ENCODE data around the gene FOXP1.

The FOXP1 gene

DNA sequence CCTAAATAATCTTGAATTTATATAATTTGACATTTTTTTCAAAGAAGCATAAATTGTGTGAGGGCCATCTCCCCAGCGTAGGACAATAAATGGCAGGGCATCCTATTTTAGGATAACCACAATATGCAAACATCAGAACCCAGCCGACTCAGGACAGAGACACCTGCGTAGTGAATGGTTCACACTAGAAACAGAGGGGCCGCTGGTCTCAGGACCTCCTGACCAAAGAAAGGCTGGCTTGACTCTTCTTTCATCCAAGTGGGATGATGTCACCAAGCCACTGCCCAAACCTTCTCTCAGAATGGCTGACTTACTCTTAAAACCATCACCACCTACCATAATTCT, 162.1 kb downstream of the FOXP1 start:
- no peak for DNase-seq

DNA sequence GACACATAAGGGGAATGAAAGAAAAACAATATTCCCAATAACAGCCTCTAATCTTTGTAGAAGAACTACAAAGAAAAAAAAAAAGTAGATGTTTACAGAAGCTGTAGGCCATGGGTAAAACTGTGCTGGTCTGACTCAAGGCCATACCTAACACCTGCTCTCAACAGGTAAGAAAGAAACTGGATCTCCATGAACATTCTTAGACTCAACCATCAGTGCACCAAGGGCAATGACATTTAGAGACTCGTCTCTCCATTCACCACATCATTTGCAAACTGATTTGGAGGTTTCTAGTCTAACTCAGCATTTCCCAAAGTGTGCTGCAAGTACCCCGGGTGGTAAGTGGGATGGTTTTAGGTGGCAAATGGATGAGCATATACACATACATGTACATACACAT, 164.2 kb downstream of the FOXP1 start:
- no peak for DNase-seq

DNA sequence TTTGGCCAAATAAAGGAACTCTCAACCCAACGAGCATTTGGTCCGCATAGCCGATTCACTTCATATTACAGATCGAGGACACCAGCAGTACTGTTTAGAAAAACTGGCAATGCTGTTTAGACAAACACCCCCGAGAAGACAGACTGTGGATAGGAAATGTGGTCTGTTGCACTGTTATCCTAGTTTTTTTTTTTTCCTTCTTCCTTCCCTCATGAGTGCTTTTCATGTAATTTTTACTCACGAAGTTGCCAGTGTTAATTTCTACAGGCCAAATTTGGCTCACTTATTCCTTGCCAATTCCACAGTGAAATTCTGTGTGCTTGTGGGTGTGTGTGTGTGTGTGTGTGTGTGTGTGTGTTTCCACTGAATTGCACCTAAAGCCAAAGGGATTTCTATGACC, 165.7 kb downstream of the FOXP1 start:
- no peak for DNase-seq

DNA sequence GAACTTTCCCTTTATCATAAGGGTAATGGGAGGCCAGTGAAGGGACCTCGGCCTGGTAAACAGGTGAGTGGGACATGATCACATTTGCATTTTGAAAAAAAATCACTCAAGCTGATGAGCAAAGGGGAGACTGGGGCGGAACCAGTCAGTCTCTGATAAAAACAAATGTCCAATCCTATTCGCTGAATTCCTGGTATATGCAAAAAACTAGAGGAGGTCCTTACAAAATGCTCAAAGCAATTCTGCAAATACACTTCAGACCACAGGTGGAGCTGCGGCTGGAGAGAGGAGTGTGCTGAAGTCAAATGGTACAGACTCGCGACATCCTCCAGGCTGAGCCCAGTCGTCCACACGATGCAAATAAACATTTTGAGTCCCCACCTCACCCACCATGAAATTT, 166.7 kb downstream of the FOXP1 start:
- peak; percentile 5 for DNase-seq

DNA sequence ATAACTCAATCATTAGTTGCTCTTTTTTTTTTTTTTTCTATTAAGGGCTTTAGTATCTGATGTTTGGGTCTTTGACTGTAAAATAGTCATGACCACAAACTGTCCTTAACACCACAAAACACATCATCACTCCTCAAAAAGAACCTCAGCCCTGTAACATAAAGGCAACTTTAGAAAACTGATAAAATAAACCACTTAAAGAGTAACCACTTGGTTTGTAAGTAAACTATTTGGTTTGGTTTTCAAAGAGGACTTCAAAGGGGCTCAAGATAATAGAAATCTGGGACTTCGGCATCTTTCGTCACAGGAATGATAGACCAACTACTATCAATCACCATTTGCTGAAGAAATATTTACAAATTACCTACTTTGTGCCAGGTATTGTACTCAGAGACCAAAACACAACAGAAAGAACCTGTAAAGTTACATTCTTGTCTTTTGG, 167.8 kb downstream of the FOXP1 start:
- DNase-seq: no peak

DNA sequence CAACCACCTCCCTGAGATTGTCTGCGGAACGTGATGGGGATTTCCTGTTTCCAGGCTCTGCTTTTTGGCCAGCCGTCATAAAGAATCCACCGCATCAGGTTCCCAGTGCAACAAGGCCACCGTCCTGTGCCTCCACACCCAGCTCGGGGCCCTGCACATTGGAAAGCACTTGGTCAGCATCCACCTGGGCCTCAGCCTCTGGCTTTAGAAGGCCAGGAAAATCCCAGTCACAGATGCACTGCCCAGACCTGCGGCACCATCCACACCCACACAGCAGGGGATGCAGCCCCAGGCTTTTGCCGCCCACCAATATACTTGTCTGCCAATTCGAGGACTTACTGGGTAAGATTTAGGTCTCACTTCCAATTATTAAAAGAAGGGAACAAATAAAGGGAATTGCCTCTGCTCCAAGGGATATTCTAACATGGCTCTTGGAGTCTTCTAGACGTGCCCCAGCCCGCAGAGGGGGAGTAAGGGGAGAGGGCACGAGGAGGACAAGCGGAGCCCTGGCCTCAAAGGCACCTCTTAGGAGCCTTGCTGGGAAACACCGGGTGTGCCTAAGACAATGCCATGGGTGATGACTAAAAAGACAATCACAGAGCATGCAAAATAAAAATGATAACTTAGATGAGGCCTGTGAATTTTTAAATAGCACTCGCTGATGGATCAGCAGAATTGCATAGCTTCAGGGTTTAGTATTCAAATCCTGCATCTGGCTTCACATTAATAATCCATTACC, 169.2 kb downstream of the FOXP1 start:
- DNase-seq: no peak

DNA sequence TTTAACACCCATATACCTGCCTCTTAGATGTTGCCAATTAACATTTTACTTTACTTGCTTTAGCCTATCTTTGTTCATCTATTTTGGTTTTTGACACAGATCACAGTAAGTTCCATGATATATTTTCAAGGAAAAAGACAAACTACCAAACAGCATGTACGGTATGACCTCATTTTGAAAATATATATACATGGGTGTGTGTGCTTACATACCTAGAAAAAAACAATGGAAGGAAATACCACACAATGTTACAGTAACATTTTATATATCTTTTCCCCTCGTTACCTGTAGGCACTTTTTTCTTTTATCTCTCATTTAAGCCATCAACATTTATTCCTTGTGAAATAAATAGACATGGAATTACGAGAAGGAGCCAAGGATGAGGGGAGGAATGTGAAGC, 170.0 kb downstream of the FOXP1 start:
- no peak for DNase-seq

DNA sequence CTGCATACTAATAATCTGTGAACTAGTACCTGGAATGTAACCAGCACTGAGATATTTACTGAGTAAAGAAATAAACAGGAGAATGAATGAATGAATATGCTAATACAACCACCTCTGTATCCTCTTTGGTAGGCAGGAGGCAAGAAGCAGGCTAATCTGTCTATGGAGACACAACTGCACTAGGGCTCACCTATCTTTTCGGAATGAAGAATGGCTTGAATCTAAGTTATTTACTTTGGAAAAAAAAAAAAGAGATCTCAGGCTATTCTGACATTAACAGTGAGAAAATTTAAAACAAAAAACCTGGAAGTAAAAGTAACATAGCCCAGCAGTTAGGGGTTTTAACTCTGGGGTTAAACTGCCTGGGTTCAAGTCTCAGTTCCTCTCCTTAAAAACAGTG, 174.2 kb downstream of the FOXP1 start:
- no peak for DNase-seq

DNA sequence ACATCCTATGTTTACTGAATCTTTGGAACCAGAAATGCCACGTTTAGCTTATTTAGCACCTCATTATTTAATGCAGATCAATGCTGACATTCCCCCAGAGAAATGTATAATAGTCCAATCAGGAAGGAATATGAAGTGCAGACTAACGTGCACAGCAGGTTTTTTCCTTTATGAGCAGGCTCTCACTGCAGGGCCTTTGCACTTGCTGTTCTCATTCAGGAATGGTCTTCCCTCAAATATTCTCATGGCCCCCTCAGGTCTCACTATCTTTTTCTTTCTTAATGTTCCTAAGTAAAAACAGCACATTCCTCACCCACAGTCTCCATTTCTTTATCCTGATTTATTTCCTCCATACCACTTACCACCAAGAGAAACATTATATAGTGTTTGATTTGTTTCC, 174.6 kb downstream of the FOXP1 start:
- DNase-seq: no peak

DNA sequence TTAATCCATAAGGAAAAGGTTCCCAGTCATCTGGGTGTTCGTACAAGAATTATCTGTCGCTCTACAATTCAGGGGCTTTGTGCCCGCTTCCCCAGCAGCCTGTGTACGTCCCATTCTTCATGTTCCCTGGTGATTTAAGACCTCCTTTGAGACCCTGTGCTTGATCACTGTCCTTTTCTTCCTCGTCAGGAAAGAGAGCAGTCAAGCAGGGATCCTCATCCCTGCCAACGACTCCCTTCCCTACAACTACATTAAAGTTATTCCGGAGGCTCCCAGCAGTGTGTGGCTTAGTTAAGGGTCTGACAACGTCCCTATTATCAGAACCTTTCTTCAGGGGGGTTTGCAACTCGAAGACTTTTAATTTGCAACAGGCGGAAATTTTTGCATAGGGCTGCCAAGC, 175.7 kb downstream of the FOXP1 start:
- no peak for DNase-seq

DNA sequence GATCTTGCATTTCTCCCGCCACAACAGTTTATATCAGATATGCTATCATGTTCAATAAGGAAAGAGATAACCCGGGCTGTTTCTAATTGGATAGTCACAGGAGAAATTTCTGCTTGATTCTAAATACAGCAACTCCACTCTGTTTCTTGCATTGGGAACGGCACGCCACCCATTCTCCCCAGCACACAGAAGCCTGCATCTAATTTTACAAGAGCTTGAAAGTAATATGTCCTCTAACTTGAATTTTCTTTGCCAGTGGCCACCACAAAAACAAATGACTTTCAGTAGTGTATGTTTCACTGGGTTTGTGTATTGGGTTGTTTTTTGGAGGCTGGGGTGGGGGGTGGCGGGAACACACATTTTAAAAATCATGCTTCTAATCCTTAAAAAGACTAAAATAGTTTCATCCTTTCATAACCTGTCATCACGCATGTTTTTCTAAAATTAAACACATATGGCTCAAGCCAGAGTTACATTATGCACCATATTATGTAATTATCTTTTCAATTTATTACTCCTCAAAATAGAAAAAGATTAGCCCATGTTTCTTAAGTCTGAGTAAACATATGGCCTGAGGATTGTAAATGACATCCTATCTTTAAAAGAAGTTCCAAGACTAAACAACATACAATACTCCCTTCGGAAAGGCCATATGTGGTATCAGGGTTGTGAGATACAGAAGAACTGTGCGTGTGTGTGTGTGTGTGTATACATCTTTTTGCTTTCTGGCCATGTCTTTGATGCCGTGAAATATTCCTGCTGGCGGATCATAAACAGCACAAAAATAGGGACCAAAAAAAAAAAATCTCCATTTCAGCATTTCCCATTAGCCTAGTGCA, 176.3 kb downstream of the FOXP1 start:
- no peak for DNase-seq

DNA sequence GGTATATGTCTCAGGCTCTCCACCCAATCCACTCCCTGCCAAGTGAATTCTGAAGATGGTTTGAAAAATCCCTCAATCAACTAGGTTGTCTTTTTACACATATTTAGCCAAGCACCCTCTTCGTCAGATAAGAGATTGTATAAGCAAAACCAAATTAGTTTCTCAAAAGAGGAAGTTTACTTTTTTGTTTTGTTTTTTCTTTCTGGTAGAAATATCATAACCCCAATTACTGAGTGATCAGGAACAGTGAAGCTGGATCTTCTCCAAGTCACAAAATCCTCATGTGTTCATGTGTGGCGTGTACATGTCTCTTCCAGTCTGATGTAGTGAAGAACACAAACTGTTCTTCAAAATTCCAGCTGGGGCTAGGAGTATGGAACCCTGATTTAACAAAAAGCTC, 180.6 kb downstream of the FOXP1 start:
- no peak for DNase-seq

DNA sequence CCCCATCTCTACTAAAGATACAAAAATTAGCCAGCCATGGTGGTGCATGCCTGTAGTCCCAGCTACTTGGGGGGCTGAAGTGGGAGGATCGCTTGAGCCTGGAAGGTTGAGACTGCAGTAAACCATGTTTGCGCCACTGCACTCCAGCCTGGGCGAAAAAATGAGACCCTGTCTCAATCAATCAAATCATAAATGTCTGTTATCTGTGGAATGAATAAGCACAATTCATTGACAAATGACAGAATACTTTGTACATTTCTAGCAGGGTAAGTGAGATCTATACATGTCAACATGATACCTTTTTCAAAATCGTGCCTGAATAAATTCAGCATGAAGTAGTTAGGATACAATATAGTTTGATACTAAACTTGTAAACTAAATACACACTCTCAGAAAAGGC, 181.2 kb downstream of the FOXP1 start:
- no peak for DNase-seq

DNA sequence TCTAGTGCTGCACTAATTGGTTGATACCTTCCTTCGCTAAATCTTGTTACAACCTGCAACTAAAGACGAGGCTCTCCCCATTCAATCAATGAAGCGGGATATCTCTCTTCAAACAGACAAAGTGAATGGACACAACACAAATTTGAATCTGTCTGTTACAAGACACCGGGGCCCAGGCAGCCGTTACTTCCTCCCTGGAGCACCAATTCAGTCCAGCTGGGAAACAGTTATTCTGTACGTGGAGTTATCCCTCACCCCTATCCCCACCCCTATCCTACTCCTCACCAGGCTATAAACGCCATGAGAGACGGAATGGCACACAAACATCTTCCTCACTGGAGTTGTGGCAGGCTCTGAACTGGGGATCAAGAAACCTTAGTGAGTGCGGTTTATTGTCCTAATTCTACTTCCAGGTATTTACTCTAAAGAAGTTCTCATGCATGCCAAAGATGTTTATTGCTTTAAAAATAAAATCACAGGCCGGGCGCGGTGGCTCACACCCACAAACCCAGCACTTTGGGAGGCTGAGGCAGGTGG, 181.8 kb downstream of the FOXP1 start:
- DNase-seq: no peak

DNA sequence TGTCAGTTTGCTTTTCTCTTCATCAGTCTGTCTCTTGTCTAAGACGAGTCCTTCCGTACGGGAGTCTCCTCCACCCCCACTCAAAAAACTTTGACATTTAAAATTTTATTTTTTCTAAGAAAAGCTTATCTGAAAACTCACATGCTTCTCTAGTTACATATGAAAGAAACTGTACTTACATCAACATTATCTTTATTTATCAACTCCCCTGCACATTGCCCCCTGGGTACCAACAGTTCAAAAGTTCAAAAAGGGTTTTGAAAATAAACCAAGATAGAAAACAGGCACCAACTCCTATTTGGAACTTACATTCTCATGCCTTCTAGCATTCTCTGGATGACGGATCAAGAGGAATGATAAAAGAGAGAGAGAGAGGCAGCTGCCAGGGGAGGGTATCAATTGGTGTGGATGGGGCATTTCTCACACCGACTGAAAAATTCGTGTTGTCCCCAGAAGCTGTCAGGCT, 182.5 kb downstream of the FOXP1 start:
- DNase-seq: no peak

DNA sequence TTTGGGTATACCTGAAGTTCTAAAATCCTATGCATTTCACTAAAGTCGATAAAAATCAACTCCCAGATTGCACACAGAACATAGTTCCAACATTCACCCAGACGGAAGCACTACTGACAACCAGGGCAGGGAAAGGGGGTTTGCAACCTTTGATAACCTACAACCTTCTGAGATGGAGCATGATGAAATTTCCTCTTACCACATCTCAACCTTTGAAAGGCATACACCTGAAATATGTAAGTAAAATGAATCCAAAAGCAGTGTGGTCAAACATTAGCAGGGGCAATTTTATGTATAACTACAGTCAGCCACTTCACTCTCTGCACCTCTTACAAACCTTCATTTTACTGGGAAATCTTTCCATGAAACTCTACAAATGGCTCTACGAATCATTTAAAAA, 184.1 kb downstream of the FOXP1 start:
- no peak for DNase-seq

DNA sequence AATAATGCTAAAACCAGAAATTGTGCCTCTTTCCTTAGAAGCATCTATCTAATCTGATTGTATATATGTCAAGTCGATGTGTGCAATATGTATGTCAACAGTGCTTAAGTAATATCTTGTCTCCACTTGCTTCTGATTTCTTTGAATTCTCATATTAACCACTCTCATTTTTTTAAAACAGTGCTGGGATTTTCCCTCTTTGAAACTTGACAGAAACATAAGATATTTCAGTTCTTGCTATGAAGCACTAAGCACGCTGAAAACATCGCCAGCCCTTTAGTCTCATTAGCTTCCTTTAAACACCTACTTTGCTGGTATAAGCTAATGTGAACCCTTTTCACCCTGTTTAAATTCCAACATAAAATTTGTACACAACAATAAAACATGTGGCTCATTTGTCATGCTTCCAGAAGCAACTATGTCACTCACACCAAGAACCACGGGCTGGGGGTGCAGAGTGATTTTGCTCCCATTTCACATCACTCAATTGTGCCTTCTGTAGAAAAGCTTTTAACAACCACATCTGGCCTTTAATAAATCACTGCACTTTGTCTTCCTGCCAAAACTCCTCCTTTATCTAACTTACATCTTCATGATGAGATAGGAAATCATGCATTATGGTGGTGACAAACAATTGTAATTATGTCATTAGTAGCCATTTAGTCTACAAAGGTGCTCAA, 185.2 kb downstream of the FOXP1 start:
- DNase-seq: no peak

DNA sequence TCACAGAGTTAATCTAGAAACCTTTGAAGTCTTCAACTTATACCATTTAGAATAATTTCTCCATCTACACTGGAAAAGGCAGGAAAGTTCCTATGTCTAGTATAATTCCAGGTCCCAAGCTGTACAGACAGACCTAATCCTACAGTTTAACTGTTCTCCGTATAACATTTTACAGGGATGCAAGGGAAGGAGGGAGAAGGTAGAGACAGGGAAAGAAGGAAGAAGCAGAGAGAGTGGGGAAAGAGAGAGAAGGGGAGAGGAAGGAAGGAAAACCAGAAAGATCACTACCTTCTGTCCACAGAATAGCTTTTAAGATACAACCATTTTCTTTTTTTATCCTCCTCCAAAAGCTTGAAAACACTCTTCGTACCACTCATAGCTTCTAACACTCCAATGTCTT, 185.8 kb downstream of the FOXP1 start:
- no peak for DNase-seq

DNA sequence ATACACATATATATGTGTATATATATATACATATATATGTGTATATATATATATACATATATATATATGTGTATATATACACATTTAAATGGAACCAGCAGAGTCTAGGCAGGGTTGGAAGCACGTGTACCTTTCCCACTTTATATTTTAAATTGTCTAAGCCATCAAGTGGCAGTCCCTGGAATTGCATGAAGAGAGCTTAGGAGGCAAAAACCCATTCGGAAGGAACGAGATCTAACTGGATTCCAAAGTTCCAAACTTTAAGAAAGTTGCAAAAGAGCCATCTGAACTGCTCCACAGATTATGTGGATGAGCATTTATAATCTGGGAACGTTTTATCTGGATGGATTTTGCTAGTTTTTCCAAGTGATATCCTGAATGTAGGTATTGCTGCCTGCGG, 186.5 kb downstream of the FOXP1 start:
- DNase-seq: peak; percentile 35

DNA sequence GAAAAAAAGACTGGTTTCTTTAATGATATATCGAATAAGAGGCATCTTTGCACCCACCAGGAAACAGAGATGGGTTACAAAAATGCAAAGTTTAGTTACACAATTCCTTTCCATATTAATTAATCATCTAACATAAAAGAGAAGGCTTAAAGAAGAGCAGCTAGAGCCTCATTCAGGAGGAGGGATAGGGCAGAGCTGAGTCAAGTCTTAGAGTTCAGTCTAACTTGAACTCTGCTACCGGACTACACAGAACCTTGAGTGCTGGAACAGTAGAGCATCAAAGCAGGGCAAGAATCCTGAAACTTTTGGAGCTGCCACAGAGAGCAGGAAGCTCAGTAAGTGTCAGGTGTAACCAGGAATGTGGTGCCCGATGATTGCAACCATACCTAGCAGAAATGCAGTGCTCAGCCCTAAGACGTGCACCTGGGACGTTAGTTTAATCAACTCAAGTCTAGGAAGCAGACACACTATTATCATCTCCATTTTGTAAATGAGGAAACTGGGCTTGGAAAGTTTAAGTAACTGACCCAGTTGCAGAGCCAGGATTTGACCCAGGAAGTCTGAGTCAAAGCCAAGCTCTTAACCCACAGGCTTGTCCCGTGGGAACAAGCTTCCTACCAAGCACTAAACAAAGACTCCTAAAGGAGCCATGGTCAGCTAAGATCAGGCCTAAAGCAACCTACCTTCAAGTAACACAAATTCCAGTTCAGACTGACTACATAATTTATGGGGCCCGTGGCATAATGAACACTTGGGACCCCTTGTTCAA, 187.4 kb downstream of the FOXP1 start:
- DNase-seq: no peak

DNA sequence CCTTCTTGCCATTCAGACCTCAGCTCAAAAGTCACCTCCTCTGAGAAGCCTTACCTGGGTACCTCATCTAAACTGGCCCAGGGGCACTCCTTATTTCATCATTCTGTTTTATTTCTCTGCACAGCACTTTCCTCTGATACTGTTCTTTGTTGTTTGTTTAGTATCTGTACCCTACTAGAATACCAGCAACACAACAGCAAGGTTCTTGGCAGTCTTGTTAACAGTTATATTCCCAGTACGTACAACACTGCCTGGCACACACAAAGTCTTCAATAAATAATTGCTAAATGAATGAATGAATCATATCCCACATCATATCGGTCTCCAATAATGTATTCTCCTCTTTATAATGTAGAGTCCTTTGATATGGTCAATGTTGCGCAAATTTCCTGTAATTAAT, 188.1 kb downstream of the FOXP1 start:
- DNase-seq: no peak

DNA sequence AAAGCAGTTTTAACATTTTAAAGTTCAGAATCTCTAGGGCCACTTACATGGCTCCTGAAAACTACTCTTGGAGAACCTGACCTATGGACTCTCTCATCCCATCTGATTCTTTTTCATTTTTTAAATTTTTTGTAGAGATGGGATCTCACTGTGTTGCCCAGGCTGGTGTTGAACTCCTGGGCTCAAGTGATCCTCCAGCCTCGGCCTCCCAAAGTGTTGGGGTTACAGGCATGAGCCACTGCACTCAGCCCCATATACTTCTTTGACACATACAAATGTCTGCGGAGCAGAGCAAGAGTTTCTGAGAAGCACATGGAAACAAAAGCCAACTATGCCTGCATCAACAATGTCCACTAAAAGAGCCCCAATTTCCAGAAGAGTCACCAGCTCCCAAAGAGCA, 189.8 kb downstream of the FOXP1 start:
- DNase-seq: no peak

DNA sequence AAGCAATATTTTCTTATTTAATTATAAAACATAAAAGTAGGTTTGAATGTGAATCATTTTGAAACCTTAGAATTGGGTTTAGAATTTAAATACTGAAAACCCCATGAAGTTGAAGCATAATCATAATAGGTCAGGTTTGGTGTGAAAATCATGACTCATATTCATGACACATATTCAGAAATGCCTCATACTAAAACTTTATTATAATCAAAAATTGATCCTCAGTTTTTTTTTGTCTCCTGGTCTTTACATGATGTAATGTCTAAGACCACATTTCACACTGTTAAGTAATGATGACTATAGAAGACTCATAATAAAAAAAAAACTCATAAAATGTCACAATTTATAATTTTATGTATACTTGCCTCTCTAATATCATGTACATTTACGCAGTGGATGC, 190.4 kb downstream of the FOXP1 start:
- no peak for DNase-seq

All from DMS53 (cell line).